ENCODE results near the gene CRYBB1. TPM values are rescaled to one million over a fixed set of nuclear protein-coding genes. Genes with fewer than 3 reads are reported as not detected.

Gene CRYBB1
- total and polyA plus RNA-seq, 2 donors (not counting 3 experiments of a cell fraction or from before 2014, with no cell fraction given), result not detected

DNA sequence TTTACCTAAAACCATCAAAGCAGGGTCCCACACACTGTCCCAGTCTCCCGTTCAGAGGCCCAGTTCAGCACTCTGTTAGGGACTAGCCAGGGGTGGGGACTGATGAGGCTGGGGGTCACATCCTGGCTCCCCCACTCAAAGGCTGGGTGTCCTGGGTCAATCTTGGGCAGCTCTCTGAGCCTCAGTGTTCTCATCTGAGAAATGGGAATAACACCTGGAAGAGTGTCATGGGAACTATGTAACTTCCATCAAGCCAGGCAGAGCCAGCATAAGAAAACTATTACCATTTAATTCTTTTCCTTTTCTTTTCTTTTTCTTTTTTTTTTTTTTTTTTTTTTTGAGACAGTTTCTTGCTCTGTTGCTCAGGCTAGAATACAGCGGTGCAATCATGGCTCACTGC lies 66.3 kb downstream of the CRYBB1 start:
- Histone ChIP-seq H3K27ac (ENCODE audit: insufficient read depth, low read depth, low read length) (no peak overlapping the region), H3K9me3 (replicated peaks; ENCODE audit: control insufficient read depth, insufficient read depth, low read length) (no peaks in the 10 kb centered on the region), H3K36me3 (ENCODE audit: control insufficient read depth in 2 of 2, extremely low read depth in 1 of 2, insufficient read depth in 2 of 2, low read length in 2 of 2) (peaks cover 0 to 3% of the 10 kb centered on the region in 2 experiments), H3K9ac (replicated peaks; ENCODE audit: extremely low read depth, insufficient read depth, low read length) (no peak overlapping the region), H3K9me1 (replicated peaks; ENCODE audit: control insufficient read depth, extremely low read depth, insufficient read depth, low read length) (no peaks in the 10 kb centered on the region), H3K4me2 (ENCODE audit: insufficient read depth, low read length) (no peak overlapping the region), H4K20me1 (replicated peaks; ENCODE audit: control insufficient read depth, extremely low read depth, insufficient read depth, low read length) (no peaks in the 10 kb centered on the region), H3K79me2 (ENCODE audit: control insufficient read depth, insufficient read depth, low read length) (peaks cover 13% of the 10 kb centered on the region), H2AFZ (ENCODE audit: low read depth, low read length) (no peak overlapping the region), H3K4me1 (ENCODE audit: control insufficient read depth, extremely low read depth, insufficient read depth, low read length) (peaks cover 24% of the 10 kb centered on the region), H3K4me3 (replicated peaks in 1 of 3; ENCODE audit: insufficient read depth in 1 of 3, low read depth in 1 of 3, low read length in 3 of 3) (no peak overlapping the region), H3K27me3 (ENCODE audit: control insufficient read depth in 2 of 2, insufficient read depth in 2 of 2, low read length in 2 of 2) (no peaks in the 10 kb centered on the region)
- no TSS peak for BruUV-seq (replicated peaks)
- TF ChIP-seq, protein P1, sequence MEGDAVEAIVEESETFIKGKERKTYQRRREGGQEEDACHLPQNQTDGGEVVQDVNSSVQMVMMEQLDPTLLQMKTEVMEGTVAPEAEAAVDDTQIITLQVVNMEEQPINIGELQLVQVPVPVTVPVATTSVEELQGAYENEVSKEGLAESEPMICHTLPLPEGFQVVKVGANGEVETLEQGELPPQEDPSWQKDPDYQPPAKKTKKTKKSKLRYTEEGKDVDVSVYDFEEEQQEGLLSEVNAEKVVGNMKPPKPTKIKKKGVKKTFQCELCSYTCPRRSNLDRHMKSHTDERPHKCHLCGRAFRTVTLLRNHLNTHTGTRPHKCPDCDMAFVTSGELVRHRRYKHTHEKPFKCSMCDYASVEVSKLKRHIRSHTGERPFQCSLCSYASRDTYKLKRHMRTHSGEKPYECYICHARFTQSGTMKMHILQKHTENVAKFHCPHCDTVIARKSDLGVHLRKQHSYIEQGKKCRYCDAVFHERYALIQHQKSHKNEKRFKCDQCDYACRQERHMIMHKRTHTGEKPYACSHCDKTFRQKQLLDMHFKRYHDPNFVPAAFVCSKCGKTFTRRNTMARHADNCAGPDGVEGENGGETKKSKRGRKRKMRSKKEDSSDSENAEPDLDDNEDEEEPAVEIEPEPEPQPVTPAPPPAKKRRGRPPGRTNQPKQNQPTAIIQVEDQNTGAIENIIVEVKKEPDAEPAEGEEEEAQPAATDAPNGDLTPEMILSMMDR (IDR thresholded peaks at IDR 0.05; ENCODE audit: extremely low read depth in 1 of 2, insufficient read depth in 1 of 2, low read depth in 1 of 2, low read length in 2 of 2), result no peak
- no peak for TF ChIP-seq JUN (IDR thresholded peaks at IDR 0.05; ENCODE audit: borderline replicate concordance, insufficient read depth, insufficient read length, low read depth)
- FAIRE-seq, result no peak
- ChIA-PET CTCF (interaction anchor here (1.2 to 1.5 kb wide), 2 partner anchors 19 to 49 kb away, joined by 3 to 5 read pairs; no protein-coding TSS in a partner anchor), POLR2A (no interaction called here)
- dilution Hi-C loops (cut with MboI; ENCODE audit: extremely low pct_ligation_motif_present, low sequenced_read_pairs), result no loop called here
- DNase-seq (ENCODE audit: low read depth, low spot score), result no peak
- intact Hi-C loops (cut with micrococcal nuclease), result no loop called here

DNA sequence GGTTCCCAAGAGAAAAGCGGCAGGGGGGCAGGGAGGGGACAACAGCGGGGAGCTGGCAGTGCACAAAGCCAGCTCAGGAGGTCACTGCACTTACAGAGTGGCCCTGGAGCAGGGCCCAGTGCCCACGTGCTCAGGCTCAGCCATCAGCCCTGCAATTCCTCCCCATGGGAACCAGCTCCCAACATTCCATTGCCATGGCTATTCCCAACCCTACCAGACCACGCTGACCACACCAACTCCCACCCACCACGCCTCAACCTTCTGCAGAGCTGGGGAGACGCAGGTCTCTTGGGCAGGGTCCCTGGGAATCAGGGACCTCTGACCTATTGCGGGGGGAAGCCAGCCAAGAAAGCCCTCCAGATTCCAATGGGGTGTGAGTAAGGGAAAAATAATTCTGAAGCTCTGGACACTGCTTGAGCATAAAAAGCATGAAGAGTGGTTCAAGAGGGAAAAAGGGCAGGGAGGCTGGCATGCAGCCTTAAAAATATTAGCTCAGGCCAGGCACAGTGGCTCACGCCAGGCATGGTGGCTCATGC lies 67.3 kb downstream of the CRYBB1 start:
- H3K27ac ChIP-seq (ENCODE audit: insufficient read depth, low read depth, low read length), result no peak overlapping the region
- intact Hi-C loops (cut with micrococcal nuclease) (no loop called here), dilution Hi-C loops (cut with MboI; ENCODE audit: extremely low pct_ligation_motif_present, low sequenced_read_pairs) (no loop called here)
- H3K4me1 ChIP-seq (ENCODE audit: control insufficient read depth, extremely low read depth, insufficient read depth, low read length), result peaks cover 24% of the 10 kb centered on the region
- no peak overlapping the region for H3K4me3 ChIP-seq (replicated peaks in 1 of 3; ENCODE audit: insufficient read depth in 1 of 3, low read depth in 1 of 3, low read length in 3 of 3)
- POLR2A ChIA-PET, result no interaction called here
- peaks cover 0 to 3% of the 10 kb centered on the region in 2 experiments for H3K36me3 ChIP-seq (ENCODE audit: control insufficient read depth in 2 of 2, extremely low read depth in 1 of 2, insufficient read depth in 2 of 2, low read length in 2 of 2)
- no peaks in the 10 kb centered on the region for H3K9me1 ChIP-seq (replicated peaks; ENCODE audit: control insufficient read depth, extremely low read depth, insufficient read depth, low read length)
- TF ChIP-seq POLR2AphosphoS5 (IDR thresholded peaks at IDR 0.05; ENCODE audit: insufficient read depth, low read depth, low read length) (no peak), FOS (IDR thresholded peaks at IDR 0.05; ENCODE audit: borderline replicate concordance, insufficient read depth, low read length) (no peak), MYC (IDR thresholded peaks at IDR 0.05; ENCODE audit: low read depth, low read length) (no peak), EZH2 (IDR thresholded peaks at IDR 0.05; ENCODE audit: borderline replicate concordance, low read depth, low read length, severe bottlenecking) (no peak), JUN (IDR thresholded peaks at IDR 0.05; ENCODE audit: borderline replicate concordance, insufficient read depth, insufficient read length, low read depth) (no peak), POLR2A (IDR thresholded peaks at IDR 0.05; ENCODE audit: low read depth, low read length) (no peak), GATA2 (IDR thresholded peaks at IDR 0.05; ENCODE audit: insufficient read depth, insufficient read length, low read depth, low read length) (no peak)
- TF ChIP-seq, protein P2, sequence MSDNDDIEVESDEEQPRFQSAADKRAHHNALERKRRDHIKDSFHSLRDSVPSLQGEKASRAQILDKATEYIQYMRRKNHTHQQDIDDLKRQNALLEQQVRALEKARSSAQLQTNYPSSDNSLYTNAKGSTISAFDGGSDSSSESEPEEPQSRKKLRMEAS (IDR thresholded peaks at IDR 0.05; ENCODE audit: insufficient read depth, insufficient read length), result no peak
- TF ChIP-seq, protein P1 (IDR thresholded peaks at IDR 0.05; ENCODE audit: extremely low read depth in 1 of 2, insufficient read depth in 1 of 2, low read depth in 1 of 2, low read length in 2 of 2), result no peak
- H3K9ac ChIP-seq (replicated peaks; ENCODE audit: extremely low read depth, insufficient read depth, low read length), result no peak overlapping the region
- no peak overlapping the region for H3K4me2 ChIP-seq (ENCODE audit: insufficient read depth, low read length)
- CTCF ChIA-PET, result interaction anchor here (1.0 to 1.5 kb wide), 3 partner anchors 9 to 48 kb away, joined by 3 to 5 read pairs (median 3); no protein-coding TSS in a partner anchor
- peaks cover 11% of the 10 kb centered on the region for H3K79me2 ChIP-seq (ENCODE audit: control insufficient read depth, insufficient read depth, low read length)
- H4K20me1 ChIP-seq (replicated peaks; ENCODE audit: control insufficient read depth, extremely low read depth, insufficient read depth, low read length), result no peaks in the 10 kb centered on the region
- no TSS peak for BruUV-seq (replicated peaks)
- H3K9me3 ChIP-seq (replicated peaks; ENCODE audit: control insufficient read depth, insufficient read depth, low read length), result no peaks in the 10 kb centered on the region
- FAIRE-seq, result no peak
- H3K27me3 ChIP-seq (ENCODE audit: control insufficient read depth in 2 of 2, insufficient read depth in 2 of 2, low read length in 2 of 2), result no peaks in the 10 kb centered on the region
- H2AFZ ChIP-seq (ENCODE audit: low read depth, low read length), result no peak overlapping the region
- no peak for DNase-seq (ENCODE audit: low read depth, low spot score)

All from endothelial cell of umbilical vein (primary cell).